Gastroesophageal sphincter (tissue), 3 donors: ENCODE results near the gene ARHGEF10L.

ENCODE experiments used
- CTCF ChIP-seq, 4 experiments: fragments of 200-600 bp in 2 of 4; fragments of 450-650 bp in 2 of 4; sonication (generic) in 1 of 4; IDR thresholded peaks; one replicate each; pipeline ENCODE4 v1.5.1; 2017 to 2019; ENCODE audit warnings: antibody characterized with exemption in 4 of 4, mild to moderate bottlenecking in 2 of 4, moderate library complexity in 2 of 4
- EP300 ChIP-seq: sonication (generic); formaldehyde crosslinking; IDR thresholded peaks from one replicate; pipeline ENCODE4 v1.6.1; 2017; ENCODE audit warnings: antibody characterized with exemption, mild to moderate bottlenecking
- POLR2A ChIP-seq, 2 donors: fragments of 450-650 bp; IDR thresholded peaks; one replicate each; pipeline ENCODE4 v1.6.1; 2017; ENCODE audit warnings: antibody characterized with exemption in 2 of 2, mild to moderate bottlenecking in 2 of 2, moderate library complexity in 1 of 2
- POLR2AphosphoS5 ChIP-seq: sonication (generic); formaldehyde crosslinking; IDR thresholded peaks from one replicate; pipeline ENCODE4 v1.6.1; 2017; ENCODE audit warnings: antibody characterized with exemption

- no peak for TF ChIP-seq CTCF (IDR thresholded peaks at IDR 0.05)
- TF ChIP-seq POLR2AphosphoS5: no peak
- no peak for TF ChIP-seq POLR2A (IDR thresholded peaks at IDR 0.05)
- no peak for TF ChIP-seq EP300
Measured at GRCh38 chr1:17558954-17559614, 19.6 kb downstream of the ARHGEF10L start.
